H1 (cell line): ENCODE measurements around the gene PBX1. TPM values are rescaled to one million over a fixed set of nuclear protein-coding genes. Genes with fewer than 3 reads are reported as not detected.

Experiments used
- CTBP2 ChIP-seq: IDR thresholded peaks from 2 replicates; pipeline ENCODE4 v1.7.0; 2011; ENCODE audit warnings: borderline replicate concordance, mild to moderate bottlenecking, moderate library complexity, mixed read lengths, low read length; ENCODE audit not compliant: insufficient read depth, insufficient read length
- SRF ChIP-seq: IDR thresholded peaks from 2 replicates; pipeline ENCODE4 v1.6.1; 2011; ENCODE audit warnings: mild to moderate bottlenecking, low read depth, low read length, moderate library complexity
- ZNF274 ChIP-seq: IDR thresholded peaks from 2 replicates; pipeline ENCODE4 v1.7.0; 2012; ENCODE audit warnings: low read length, borderline replicate concordance; ENCODE audit errors: extremely low read depth
- polyA plus RNA-seq, 7 experiments: library from polyadenylated mRNA; depleted of rRNA in 3 of 7; stranded (reverse) in 5 of 7; unstranded in 2 of 7; fragments of >200 nt in 5 of 7; fragments of 200-250 nt in 2 of 7; gene quantifications; 1 replicate in 5 of 7; 2 replicates in 1 of 7; 4 replicates in 1 of 7; pipeline versions ENCODE4 v1.2.1 to v1.2.3, GENCODE V29; 2011 to 2013; ENCODE audit warnings: missing spikeins in 2 of 7, mixed read lengths in 2 of 7
- total RNA-seq: library from RNA; stranded (reverse); fragmentation: NEBNext Ultra II Directional; extraction: Animal tissue kit (Norgen Biotek cat#: 25700); gene quantifications from 2 replicates; pipeline ENCODE4 v1.2.1, GENCODE V29; 2021
- TF ChIP-seq, protein P1 (sequence below): IDR thresholded peaks from 2 replicates; pipeline ENCODE4 v1.6.1; 2011; ENCODE audit warnings: low read depth, mild to moderate bottlenecking, low read length; ENCODE audit not compliant: insufficient read depth

Gene PBX1
- total and polyA plus RNA-seq, 2 of the 8 experiments (the other 6 are each of a cell fraction or from before 2014, with no cell fraction given) = 87.4 to 124 TPM

- TF ChIP-seq CTBP2 (no peak), ZNF274 (no peak), SRF (no peak)
- TF ChIP-seq, protein P1, sequence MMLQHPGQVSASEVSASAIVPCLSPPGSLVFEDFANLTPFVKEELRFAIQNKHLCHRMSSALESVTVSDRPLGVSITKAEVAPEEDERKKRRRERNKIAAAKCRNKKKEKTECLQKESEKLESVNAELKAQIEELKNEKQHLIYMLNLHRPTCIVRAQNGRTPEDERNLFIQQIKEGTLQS = no peak
Observed at GRCh38 chr1:164645921-164646320, 86.9 kb downstream of the PBX1 start (continued).
